ENCODE results near the gene NAGPA. TPM values are rescaled to one million over a fixed set of nuclear protein-coding genes. Genes with fewer than 3 reads are reported as not detected.

Gene NAGPA
- total RNA-seq, 2 experiments from 2014 or later: 10.1 to 11.3 TPM

- ChIA-PET POLR2A (no interaction called here), CTCF (interaction anchor here (0.6 kb wide), 1 partner anchor 121 kb away, joined by 3 read pairs; no protein-coding TSS in a partner anchor)
- DNase-seq (no peak), ATAC-seq (no peak)
- no peak overlapping the region for H3K4me3 Mint-ChIP-seq
- H3K27ac Mint-ChIP-seq: no peak overlapping the region
- TF ChIP-seq CTCF (IDR thresholded peaks at IDR 0.05): no peak
- peaks cover 4% of the 10 kb centered on the region for H3K27me3 Mint-ChIP-seq
- no peaks in the 10 kb centered on the region for H3K9me3 Mint-ChIP-seq
- intact Hi-C loops (cut with micrococcal nuclease): no loop called here
- no peaks in the 10 kb centered on the region for H3K36me3 Mint-ChIP-seq (ENCODE audit: low read depth)
- no peaks in the 10 kb centered on the region for H3K4me1 Mint-ChIP-seq (ENCODE audit: low read depth)
Observed at GRCh38 chr16:5005916-5006315, 27.8 kb downstream of the NAGPA start.

- no peak for ATAC-seq
- no peak overlapping the region for H3K27ac Mint-ChIP-seq
- CTCF ChIA-PET: no interaction called here
- no peak overlapping the region for H3K4me3 Mint-ChIP-seq
- H3K36me3 Mint-ChIP-seq (ENCODE audit: low read depth): no peaks in the 10 kb centered on the region
- H3K4me1 Mint-ChIP-seq (ENCODE audit: low read depth): no peaks in the 10 kb centered on the region
- no peaks in the 10 kb centered on the region for H3K9me3 Mint-ChIP-seq
- TF ChIP-seq CTCF (IDR thresholded peaks at IDR 0.05): no peak
- intact Hi-C loops (cut with micrococcal nuclease): no loop called here
- POLR2A ChIA-PET: no interaction called here
- H3K27me3 Mint-ChIP-seq: peaks cover 4% of the 10 kb centered on the region
- no peak for DNase-seq
Observed at GRCh38 chr16:5004311-5004710, 29.4 kb downstream of the NAGPA start.

GRCh38 chr16:5003828-5004227, 29.9 kb downstream of the NAGPA start:
- Mint-ChIP-seq H3K4me3 (no peak overlapping the region), H3K27ac (no peak overlapping the region), H3K36me3 (ENCODE audit: low read depth) (no peaks in the 10 kb centered on the region), H3K9me3 (no peaks in the 10 kb centered on the region), H3K4me1 (ENCODE audit: low read depth) (no peaks in the 10 kb centered on the region), H3K27me3 (peaks cover 4% of the 10 kb centered on the region)
- no peak for TF ChIP-seq CTCF (IDR thresholded peaks at IDR 0.05)
- ChIA-PET CTCF (no interaction called here), POLR2A (no interaction called here)
- intact Hi-C loops (cut with micrococcal nuclease): no loop called here
- no peak for DNase-seq
- ATAC-seq: no peak

GRCh38 chr16:5003211-5003610, 30.5 kb downstream of the NAGPA start:
- CTCF ChIA-PET: no interaction called here
- no peak overlapping the region for H3K27ac Mint-ChIP-seq
- no peak for TF ChIP-seq CTCF (IDR thresholded peaks at IDR 0.05)
- H3K27me3 Mint-ChIP-seq: peaks cover 4% of the 10 kb centered on the region
- H3K4me1 Mint-ChIP-seq (ENCODE audit: low read depth): no peaks in the 10 kb centered on the region
- POLR2A ChIA-PET: no interaction called here
- no peak overlapping the region for H3K4me3 Mint-ChIP-seq
- intact Hi-C loops (cut with micrococcal nuclease): no loop called here
- H3K36me3 Mint-ChIP-seq (ENCODE audit: low read depth): no peaks in the 10 kb centered on the region
- no peaks in the 10 kb centered on the region for H3K9me3 Mint-ChIP-seq
- DNase-seq (no peak), ATAC-seq (no peak)

- Mint-ChIP-seq H3K36me3 (ENCODE audit: low read depth) (no peaks in the 10 kb centered on the region), H3K27me3 (peaks cover 4% of the 10 kb centered on the region), H3K4me1 (ENCODE audit: low read depth) (no peaks in the 10 kb centered on the region), H3K27ac (no peak overlapping the region), H3K4me3 (no peak overlapping the region), H3K9me3 (no peaks in the 10 kb centered on the region)
- ChIA-PET CTCF (no interaction called here), POLR2A (no interaction called here)
- no peak for ATAC-seq
- no peak for DNase-seq
- intact Hi-C loops (cut with micrococcal nuclease): no loop called here
- no peak for TF ChIP-seq CTCF (IDR thresholded peaks at IDR 0.05)
Observed at GRCh38 chr16:5002699-5003143, 31.0 kb downstream of the NAGPA start.

Data from activated CD8-positive, alpha-beta T cell treated with anti-CD3 and anti-CD28 coated beads for 36 hours (primary cell).